Psoas muscle (tissue), 8 donors: Measurements from ENCODE around the gene FAM107B. TPM values are rescaled to one million over a fixed set of nuclear protein-coding genes. Genes with fewer than 3 reads are reported as not detected.

Source experiments
- ATAC-seq, 4 donors: fragments of 200-7000 bp; cut with Tn5 transposase; one replicate each; pipeline ENCODE4 v1.9.1; 2020; ENCODE audit warnings: moderate library complexity in 3 of 4, mild to moderate bottlenecking in 2 of 4
- DNase-seq, 2 donors: peaks; one replicate each; pipeline ENCODE4 v3.0.0-alpha.2; 2020
- H3K27ac ChIP-seq: fragments of 200-600 bp; one replicate; pipeline ENCODE4 v1.8.0; 2022
- H3K27me3 ChIP-seq, 3 donors: fragments of 200-600 bp in 1 of 3; one replicate each; pipeline versions ENCODE4 v1.6.1 to v1.8.0; 2013 to 2022; ENCODE audit warnings: low read length in 2 of 3, mild to moderate bottlenecking in 2 of 3, moderate library complexity in 1 of 3; ENCODE audit not compliant: insufficient read depth in 3 of 3
- H3K36me3 ChIP-seq, 2 donors: fragments of 200-600 bp in 1 of 2; one replicate each; pipeline versions ENCODE4 v1.6.1 to v1.8.0; 2013 to 2022; ENCODE audit warnings: low read depth in 1 of 2, mild to moderate bottlenecking in 1 of 2, moderate library complexity in 1 of 2; ENCODE audit not compliant: insufficient read depth in 1 of 2
- H3K4me1 ChIP-seq: fragments of 200-600 bp; one replicate; pipeline ENCODE4 v1.8.0; 2022
- H3K4me3 ChIP-seq: fragments of 200-600 bp; one replicate; pipeline ENCODE4 v1.8.0; 2022; ENCODE audit warnings: mild to moderate bottlenecking
- H3K9me3 ChIP-seq: fragments of 200-600 bp; one replicate; pipeline ENCODE4 v1.8.0; 2022
- WGBS, 3 donors: extraction: QIAGEN DNeasy Blood & Tissue Kit; methylation state at CpG; one replicate each; pipeline versions ENCODE4 v1.1.6 to v1.1.7; 2013; 5-methylcytosine and 5-hydroxymethylcytosine counted together
- intact Hi-C, 2 donors: fragments of 100-400 bp; cut with DNase I; formaldehyde crosslinking; loops; one replicate each; pipeline versions ENCODE4 v1.11.0 to v1.14.2; 2022
- polyA plus RNA-seq, 3 donors: library from polyadenylated mRNA; stranded (reverse); fragments of 200-250 nt; gene quantifications; one replicate each; pipeline ENCODE4 v1.2.3, GENCODE V29; 2013
- total RNA-seq, 4 donors: library from RNA; stranded (reverse); fragmentation: NEBNext Ultra II Directional in 2 of 4; extraction: Animal tissue kit (Norgen Biotek cat#: 25700) in 2 of 4; gene quantifications; one replicate each; pipeline versions ENCODE4 v1.2.1 to v1.2.4, GENCODE V29; 2021 to 2023
- TF ChIP-seq, protein P1 (sequence below): fragments of 200-600 bp; IDR thresholded peaks from one replicate; pipeline ENCODE4 v1.8.0; 2022; ENCODE audit warnings: antibody characterized with exemption
- donor health status: healthy with polysubstance abuse.
- donor health status: DM: no; HTN: no; CAD: no; lungs with moderate emphysema.
- donor health status: Bipolar disorder and iron deficiency.
- donor health status: healthy.
- donor health status: DM: yes; HTN: yes; CAD: no.
- donor health status: DM: no; HTN: no; CAD: no.
- donor health status: DM: no; HTN: no; CAD: no.
- donor health status: DM: yes; HTN: yes; CAD: no.

FAM107B gene
- total and polyA plus RNA-seq, 7 donors, result 1.0 to 3.1 (median 1.8) TPM

- intact Hi-C loops, result no loop called here
- WGBS, 3 donors, result 38 to 53% (median 50%) methylated on average over 1 of the region's 1 CpG
- TF ChIP-seq, protein P1, sequence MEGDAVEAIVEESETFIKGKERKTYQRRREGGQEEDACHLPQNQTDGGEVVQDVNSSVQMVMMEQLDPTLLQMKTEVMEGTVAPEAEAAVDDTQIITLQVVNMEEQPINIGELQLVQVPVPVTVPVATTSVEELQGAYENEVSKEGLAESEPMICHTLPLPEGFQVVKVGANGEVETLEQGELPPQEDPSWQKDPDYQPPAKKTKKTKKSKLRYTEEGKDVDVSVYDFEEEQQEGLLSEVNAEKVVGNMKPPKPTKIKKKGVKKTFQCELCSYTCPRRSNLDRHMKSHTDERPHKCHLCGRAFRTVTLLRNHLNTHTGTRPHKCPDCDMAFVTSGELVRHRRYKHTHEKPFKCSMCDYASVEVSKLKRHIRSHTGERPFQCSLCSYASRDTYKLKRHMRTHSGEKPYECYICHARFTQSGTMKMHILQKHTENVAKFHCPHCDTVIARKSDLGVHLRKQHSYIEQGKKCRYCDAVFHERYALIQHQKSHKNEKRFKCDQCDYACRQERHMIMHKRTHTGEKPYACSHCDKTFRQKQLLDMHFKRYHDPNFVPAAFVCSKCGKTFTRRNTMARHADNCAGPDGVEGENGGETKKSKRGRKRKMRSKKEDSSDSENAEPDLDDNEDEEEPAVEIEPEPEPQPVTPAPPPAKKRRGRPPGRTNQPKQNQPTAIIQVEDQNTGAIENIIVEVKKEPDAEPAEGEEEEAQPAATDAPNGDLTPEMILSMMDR, result no peak
Measured at GRCh38 chr10:14800397-14800796, 25.7 kb upstream of the FAM107B start.

GRCh38 chr10:14798636-14799035 lies 23.9 kb upstream of the FAM107B start:
- Histone ChIP-seq H3K36me3 (no peaks in the 10 kb centered on the region), H3K9me3 (no peaks in the 10 kb centered on the region), H3K4me3 (no peak overlapping the region), H3K27ac (no peak overlapping the region), H3K27me3 (no peaks in the 10 kb centered on the region), H3K4me1 (no peaks in the 10 kb centered on the region)
- TF ChIP-seq, protein P1, result no peak
- DNase-seq, result no peak
- WGBS, 3 donors, result 29 to 44% (median 33%) methylated on average over 5 of the region's 5 CpGs
- intact Hi-C loops, result no loop called here
- ATAC-seq, result no peak

More at GRCh38 chr10:14800397-14800796, 25.7 kb upstream of the FAM107B start:
- Histone ChIP-seq H3K4me1 (no peaks in the 10 kb centered on the region), H3K27ac (no peak overlapping the region), H3K4me3 (no peak overlapping the region), H3K36me3 (no peaks in the 10 kb centered on the region), H3K27me3 (peaks cover 0 to 2% (median 0%) of the 10 kb centered on the region in 3 donors), H3K9me3 (no peaks in the 10 kb centered on the region)
- ATAC-seq (no peak), DNase-seq (no peak)

DNA sequence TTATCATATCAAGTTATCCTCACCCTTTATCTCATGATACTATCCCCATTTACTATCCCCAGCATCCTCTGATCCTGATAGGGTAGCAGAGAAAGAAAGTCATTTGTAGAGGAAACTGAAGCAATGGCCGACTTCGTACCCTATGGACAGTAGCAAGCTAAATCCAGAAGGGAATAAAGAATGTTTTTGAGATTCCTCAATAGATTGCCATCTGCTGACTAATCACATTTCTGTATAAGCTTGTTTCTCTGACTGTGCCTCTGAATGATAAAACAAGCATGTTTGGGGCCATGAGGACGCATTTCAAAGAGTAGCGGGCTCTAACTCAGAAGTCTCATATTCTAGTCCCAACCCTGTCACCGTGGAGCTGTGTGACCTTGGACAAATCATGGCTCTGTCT lies 13.2 kb upstream of the FAM107B start:
- Histone ChIP-seq H3K4me1 (no peaks in the 10 kb centered on the region), H3K36me3 (no peaks in the 10 kb centered on the region), H3K9me3 (no peaks in the 10 kb centered on the region), H3K27me3 (no peaks in the 10 kb centered on the region), H3K4me3 (no peak overlapping the region), H3K27ac (no peak overlapping the region)
- ATAC-seq, result no peak
- WGBS, 3 donors, result 81 to 89% (median 83%) methylated on average over 5 of the region's 5 CpGs
- intact Hi-C loops, result no loop called here
- DNase-seq, result no peak
- TF ChIP-seq, protein P1, result no peak

- intact Hi-C loops, result no loop called here
Measured at GRCh38 chr10:14784459-14785055, 9.9 kb upstream of the FAM107B start.

More at GRCh38 chr10:14784459-14785055, 9.9 kb upstream of the FAM107B start:
- no peak for ATAC-seq
- no peak overlapping the region for H3K4me3 ChIP-seq
- no peak for DNase-seq
- TF ChIP-seq, protein P1, result no peak
- WGBS, 3 donors, result 73 to 86% (median 81%) methylated on average over 5 of the region's 5 CpGs
- H3K9me3 ChIP-seq, result no peaks in the 10 kb centered on the region
- no peak overlapping the region for H3K27ac ChIP-seq
- H3K4me1 ChIP-seq, result no peaks in the 10 kb centered on the region
- no peaks in the 10 kb centered on the region for H3K27me3 ChIP-seq
- H3K36me3 ChIP-seq, result no peaks in the 10 kb centered on the region
